HepG2 (cell line): ENCODE results near the gene KIF13A. TPM values are rescaled to one million over a fixed set of nuclear protein-coding genes. Genes with fewer than 3 reads are reported as not detected.

Experiments used
- ATAC-seq: fragments of 200-7000 bp; cut with Tn5 transposase; 3 replicates; pipeline ENCODE4 v1.9.1; 2020; ENCODE audit warnings: mild to moderate bottlenecking, moderate library complexity
- BruUV-seq: library from RNA; stranded (reverse); fragments of 400-500 nt; replicated peaks from 2 replicates; lab custom pipeline; 2021; lab: Mats Ljungman, UMichigan
- CTCF ChIA-PET: fragments of 300-600 bp; formaldehyde crosslinking; extraction: SDS; loops from one replicate; lab custom pipeline; 2021; ENCODE audit warnings: low total read pairs, inconsistent platforms, low intra/inter-chr PET ratio; lab: Yijun Ruan, JAX
- POLR2A ChIA-PET: fragments of 350-600 bp; sonication (Branson Sonifier 250); formaldehyde crosslinking; loops from one replicate; lab custom pipeline; 2020; ENCODE audit warnings: antibody characterized with exemption, inconsistent platforms; lab: Yijun Ruan, JAX
- DNase-seq: peaks from one replicate; pipeline ENCODE4 v3.0.0-alpha.2; 2015; ENCODE audit warnings: low spot score
- FAIRE-seq: peaks from 3 replicates; lab custom pipeline; 2011; peaks lifted over from hg19 to GRCh38; lab: Jason Lieb, UNC
- H2AFZ ChIP-seq: one replicate; pipeline ENCODE4 v1.6.1; 2011; ENCODE audit warnings: low read length, inconsistent platforms
- H3K27ac ChIP-seq: fragments of 300-600 bp; 3 replicates; pipeline ENCODE4 v1.8.0; 2011; ENCODE audit warnings: mixed run types, mild to moderate bottlenecking, mixed read lengths, low read length, inconsistent platforms; ENCODE audit not compliant: insufficient read depth; ENCODE audit errors: extremely low read length
- H3K27me3 ChIP-seq, 2 experiments: fragments of 200-600 bp in 1 of 2; 2 replicates in 1 of 2; 3 replicates in 1 of 2; pipeline versions ENCODE4 v1.6.0 to v1.8.0; 2011; ENCODE audit warnings: low read length in 2 of 2, mild to moderate bottlenecking in 2 of 2, moderate library complexity in 2 of 2, inconsistent platforms in 1 of 2; ENCODE audit not compliant: insufficient read depth in 2 of 2, control insufficient read depth in 1 of 2
- H3K36me3 ChIP-seq, 2 experiments: fragments of 200-600 bp in 1 of 2; replicated peaks in 1 of 2; 2 replicates in 1 of 2; 3 replicates in 1 of 2; pipeline versions ENCODE4 v1.5.1 to v1.8.0; 2011; ENCODE audit warnings: low read length in 2 of 2, inconsistent platforms in 1 of 2; ENCODE audit not compliant: insufficient read depth in 2 of 2, control insufficient read depth in 1 of 2
- H3K4me1 ChIP-seq: 2 replicates; pipeline ENCODE4 v1.5.1; 2012; ENCODE audit warnings: low read length, inconsistent platforms; ENCODE audit not compliant: insufficient read depth
- H3K4me2 ChIP-seq: 2 replicates; pipeline ENCODE4 v1.6.0; 2011; ENCODE audit warnings: low read depth, low read length, inconsistent platforms
- H3K4me3 ChIP-seq, 3 experiments: fragments of 200-600 bp in 1 of 3; sonication (generic), shearing (Covaris generic) in 1 of 3; replicated peaks in 1 of 3; 2 replicates each; pipeline ENCODE4 v1.5.1; 2011 to 2016; ENCODE audit warnings: low read length in 3 of 3, inconsistent platforms in 2 of 3, low read depth in 2 of 3, mild to moderate bottlenecking in 2 of 3, control low read depth in 1 of 3, mixed read lengths in 1 of 3; ENCODE audit not compliant: insufficient read depth in 1 of 3
- H3K79me2 ChIP-seq: one replicate; pipeline ENCODE4 v1.6.1; 2011; ENCODE audit warnings: low read length, inconsistent platforms; ENCODE audit not compliant: insufficient read depth
- H3K9ac ChIP-seq: 2 replicates; pipeline ENCODE4 v1.6.0; 2011; ENCODE audit warnings: mild to moderate bottlenecking, low read depth, low read length, inconsistent platforms; ENCODE audit not compliant: insufficient read depth
- H3K9me3 ChIP-seq: 2 replicates; pipeline ENCODE4 v1.5.1; 2012; ENCODE audit warnings: mild to moderate bottlenecking, low read length
- H4K20me1 ChIP-seq: 2 replicates; pipeline ENCODE4 v1.6.0; 2011; ENCODE audit warnings: inconsistent platforms, mild to moderate bottlenecking, low read length, moderate library complexity; ENCODE audit not compliant: insufficient read depth
- ATRX ChIP-seq: sonication (generic); formaldehyde crosslinking; IDR thresholded peaks from 2 replicates; pipeline ENCODE4 v1.4.0; 2020; ENCODE audit warnings: missing genetic modification reagents, borderline replicate concordance
- DNMT3B ChIP-seq: conservative IDR thresholded peaks from 2 replicates; pipeline ENCODE4 v1.6.1; 2016; ENCODE audit warnings: missing biosample characterization, control low read depth
- E2F1 ChIP-seq: sonication (generic); formaldehyde crosslinking; IDR thresholded peaks from 2 replicates; pipeline ENCODE4 v1.5.0; 2020; ENCODE audit warnings: missing genetic modification reagents
- IRX3 ChIP-seq: sonication (generic); formaldehyde crosslinking; IDR thresholded peaks from 2 replicates; pipeline ENCODE4 v1.8.1; 2023; ENCODE audit warnings: mild to moderate bottlenecking, low read depth, missing genetic modification reagents, borderline replicate concordance
- MXI1 ChIP-seq: IDR thresholded peaks from 3 replicates; pipeline ENCODE4 v1.6.1; 2012; ENCODE audit warnings: low read depth, low read length, inconsistent platforms, borderline replicate concordance
- POLR2AphosphoS2 ChIP-seq: IDR thresholded peaks from 2 replicates; pipeline ENCODE4 v1.6.1; 2011; ENCODE audit warnings: low read depth, low read length, improper control_type of control experiment
- POLR2AphosphoS5 ChIP-seq: IDR thresholded peaks from 2 replicates; pipeline ENCODE4 v1.6.1; 2012; ENCODE audit warnings: low read depth, low read length
- SMAD9 ChIP-seq: sonication (generic); formaldehyde crosslinking; IDR thresholded peaks from 2 replicates; pipeline ENCODE4 v1.5.1; 2020; ENCODE audit warnings: mild to moderate bottlenecking, missing genetic modification reagents
- ZBTB38 ChIP-seq: sonication (generic); formaldehyde crosslinking; IDR thresholded peaks from 2 replicates; pipeline ENCODE4 v1.5.1; 2020; ENCODE audit warnings: mild to moderate bottlenecking, missing genetic modification reagents
- ZFP62 ChIP-seq: sonication (generic); formaldehyde crosslinking; IDR thresholded peaks from 2 replicates; pipeline ENCODE4 v1.4.0; 2020; ENCODE audit warnings: missing genetic modification reagents
- ZIK1 ChIP-seq: sonication (generic); formaldehyde crosslinking; IDR thresholded peaks from 2 replicates; pipeline ENCODE4 v1.5.0; 2020; ENCODE audit warnings: mild to moderate bottlenecking, low read depth, missing genetic modification reagents, borderline replicate concordance
- ZMAT5 ChIP-seq: sonication (generic); formaldehyde crosslinking; IDR thresholded peaks from 2 replicates; pipeline ENCODE4 v1.5.0; 2020; ENCODE audit warnings: mild to moderate bottlenecking, low read depth, missing genetic modification reagents, borderline replicate concordance
- ZMYM4 ChIP-seq: sonication (generic); formaldehyde crosslinking; IDR thresholded peaks from 2 replicates; pipeline ENCODE4 v1.8.1; 2023; ENCODE audit warnings: mild to moderate bottlenecking, missing genetic modification reagents
- ZNF292 ChIP-seq: sonication (generic); formaldehyde crosslinking; IDR thresholded peaks from 2 replicates; pipeline ENCODE4 v1.8.1; 2022; ENCODE audit warnings: mild to moderate bottlenecking, low read depth, missing genetic modification reagents, borderline replicate concordance
- ZNF652 ChIP-seq: IDR thresholded peaks from 2 replicates; pipeline ENCODE4 v1.6.1; 2016; ENCODE audit warnings: low read depth, borderline replicate concordance
- ZNF747 ChIP-seq: sonication (generic); formaldehyde crosslinking; IDR thresholded peaks from 2 replicates; pipeline ENCODE4 v1.8.1; 2023; ENCODE audit warnings: missing genetic modification reagents, mild to moderate bottlenecking, borderline replicate concordance
- WGBS: methylation state at CpG from one replicate; pipeline ENCODE4 v1.1.6; 2017; ENCODE audit warnings: low lambda C conversion rate; 5-methylcytosine and 5-hydroxymethylcytosine counted together
- in situ Hi-C: cut with HindIII; loops from 2 replicates; pipeline ENCODE4 v1.10.0; 2017; ENCODE audit warnings: low pct_unique_long_range_greater_than_20kb; ENCODE audit not compliant: extremely low pct_ligation_motif_present
- intact Hi-C: fragments of 100-400 bp; cut with micrococcal nuclease; formaldehyde crosslinking; loops from one replicate; pipeline ENCODE4 v1.10.0; 2022; ENCODE audit not compliant: unreplicated experiment
- polyA plus RNA-seq, 8 experiments: library from polyadenylated mRNA; depleted of rRNA in 3 of 8; stranded (reverse) in 7 of 8; unstranded in 1 of 8; fragments of >200 nt; fragmentation: Illumina TruSeq in 4 of 8; extraction: Trizol in 4 of 8; gene quantifications; 2 replicates each; pipeline versions ENCODE4 v1.2.1 to v1.2.3, GENCODE V29; 2011 to 2016; ENCODE audit warnings: low read depth in 4 of 8, missing spikeins in 1 of 8, mixed read lengths in 1 of 8; ENCODE audit not compliant: insufficient read depth in 1 of 8
- total RNA-seq, 5 experiments: library from RNA; depleted of rRNA; stranded (reverse); fragments of >200 nt; fragmentation: Illumina TruSeq; extraction: Trizol; gene quantifications; 2 replicates each; pipeline ENCODE4 v1.2.3, GENCODE V29; 2016; ENCODE audit warnings: low read depth in 1 of 5

KIF13A gene
- total and polyA plus RNA-seq, 2 of the 13 experiments (the other 11 are each of a cell fraction or from before 2014, with no cell fraction given), result 21.1 to 37.2 TPM

GRCh38 chr6:17728551-17729222 lies 258.7 kb downstream of the KIF13A start:
- Histone ChIP-seq H3K4me3 (no peak overlapping the region), H3K36me3 (no peaks in the 10 kb centered on the region), H3K27ac (no peak overlapping the region), H3K9ac (no peak overlapping the region), H2AFZ (no peak overlapping the region), H3K27me3 (no peaks in the 10 kb centered on the region; a peak in 1 of 5 replicates), H3K4me1 (peaks cover 24% of the 10 kb centered on the region), H3K4me2 (no peak overlapping the region), H3K9me3 (no peaks in the 10 kb centered on the region), H4K20me1 (no peaks in the 10 kb centered on the region), H3K79me2 (no peaks in the 10 kb centered on the region)
- 92% methylated on average over 45 of the region's 49 CpGs for WGBS
- FAIRE-seq (no peak), ATAC-seq (no peak), DNase-seq (no peak)
- POLR2A ChIA-PET, result no interaction called here
- CTCF ChIA-PET, result no interaction called here
- in situ Hi-C loops (no loop called here), intact Hi-C loops (no loop called here)
- BruUV-seq, result no TSS peak
- 0 out of 2 replicates have a peak, but pooled peaks have one; percentile 29 for TF ChIP-seq ZMYM4 (CRISPR knock-in tag)
- TF ChIP-seq IRX3 (CRISPR knock-in tag), result no peak

- peak overlapping the region in 2 of 3 experiments; percentile 12 to 38; a peak in 3 of 6 replicates for H3K4me3 ChIP-seq
- H3K9ac ChIP-seq, result peak overlapping the region; percentile 20; the same call in 1 of the 2 replicates
- peak; percentile 82 for DNase-seq
- no peaks in the 10 kb centered on the region for H4K20me1 ChIP-seq
- peaks cover 36% of the 10 kb centered on the region for H3K4me1 ChIP-seq
- peak; percentile 81 for FAIRE-seq
- ChIA-PET POLR2A (interaction anchor here (1.2 to 1.9 kb wide), 2 partner anchors 10 to 19 kb away, joined by 10 to 11 read pairs; no protein-coding TSS in a partner anchor), CTCF (no interaction called here)
- peak overlapping the region; percentile 7 for H3K27ac ChIP-seq
- no TSS peak for BruUV-seq
- peak; percentile 99 for ATAC-seq
- H3K27me3 ChIP-seq, result no peaks in the 10 kb centered on the region; a peak in 1 of 5 replicates
- WGBS, result 0% methylated on average over 4 of the region's 6 CpGs
- no peaks in the 10 kb centered on the region for H3K9me3 ChIP-seq
- intact Hi-C loops, result no loop called here
- peak overlapping the region; percentile 93 for H2AFZ ChIP-seq
- in situ Hi-C loops, result no loop called here
- H3K79me2 ChIP-seq, result no peaks in the 10 kb centered on the region
- peak overlapping the region; percentile 71 for H3K4me2 ChIP-seq
- no peaks in the 10 kb centered on the region for H3K36me3 ChIP-seq
- TF ChIP-seq SMAD9 (CRISPR knock-in tag) (no peak), ZMAT5 (CRISPR knock-in tag) (no peak), ATRX (no peak), POLR2AphosphoS5 (no peak), ZIK1 (CRISPR knock-in tag) (no peak), MXI1 (no peak; the same call in 2 of the 3 replicates), ZBTB38 (peak; percentile 57; the same call in 1 of the 2 replicates), E2F1 (CRISPR knock-in tag) (peak; percentile 36; the same call in 1 of the 2 replicates), ZFP62 (CRISPR knock-in tag) (no peak), ZNF652 (CRISPR knock-in tag) (no peak), ZNF747 (CRISPR knock-in tag) (no peak), DNMT3B (CRISPR knock-in tag) (no peak), POLR2AphosphoS2 (no peak), ZNF292 (CRISPR knock-in tag) (peak; percentile 98; the same call in 1 of the 2 replicates)
Measured at GRCh38 chr6:17725083-17725482, 262.4 kb downstream of the KIF13A start.
